ENCODE results near the gene REEP1.
"Not testable (repeated sequence)": the region's sequence is repeated elsewhere in the genome, so short reads cannot be mapped to it uniquely, and the experiment has no call there.

Gene REEP1

DNA sequence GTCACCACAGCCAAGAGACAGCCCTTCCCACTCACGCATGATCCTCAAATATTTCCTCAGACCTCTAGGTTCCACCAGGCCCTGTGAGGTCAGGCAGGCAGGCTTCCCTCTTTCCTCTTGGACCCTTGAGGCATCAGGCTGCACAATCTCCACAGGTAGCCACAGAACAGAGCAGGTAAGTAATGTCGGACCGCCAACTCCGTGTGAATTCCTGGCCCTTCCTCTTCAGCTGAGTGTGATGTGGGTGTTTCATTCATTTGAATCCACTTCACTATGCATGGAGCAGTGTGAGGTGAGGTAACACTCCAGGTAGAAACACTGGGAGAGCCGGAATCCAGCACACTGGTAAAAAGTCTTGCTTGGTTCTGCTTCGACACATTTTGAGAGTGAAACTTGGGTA, 94.2 kb downstream of the REEP1 start:
- DNase-seq: peak in 3 of 4 experiments; percentile 17 to 40 (median 22)

DNA sequence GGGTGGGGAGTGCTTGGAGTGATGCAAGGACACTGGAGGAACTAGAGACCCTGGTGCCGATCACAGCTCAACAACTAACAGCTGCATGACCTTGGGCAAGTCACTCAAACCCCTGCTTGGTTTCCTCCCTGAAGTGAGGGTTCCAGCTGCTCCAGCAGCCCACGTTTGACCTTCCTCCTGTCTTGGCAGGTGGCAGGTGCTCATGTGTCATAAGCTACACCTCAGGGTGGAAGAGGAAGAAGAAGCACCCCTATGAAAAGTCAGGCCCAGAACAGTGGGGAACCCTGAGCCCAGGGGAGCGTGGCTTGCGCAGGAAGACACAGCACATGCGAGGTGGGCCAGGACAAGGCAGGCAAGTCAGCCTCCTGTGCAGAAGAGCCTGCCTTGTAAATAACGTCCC, 95.8 kb downstream of the REEP1 start:
- DNase-seq: no peak

DNA sequence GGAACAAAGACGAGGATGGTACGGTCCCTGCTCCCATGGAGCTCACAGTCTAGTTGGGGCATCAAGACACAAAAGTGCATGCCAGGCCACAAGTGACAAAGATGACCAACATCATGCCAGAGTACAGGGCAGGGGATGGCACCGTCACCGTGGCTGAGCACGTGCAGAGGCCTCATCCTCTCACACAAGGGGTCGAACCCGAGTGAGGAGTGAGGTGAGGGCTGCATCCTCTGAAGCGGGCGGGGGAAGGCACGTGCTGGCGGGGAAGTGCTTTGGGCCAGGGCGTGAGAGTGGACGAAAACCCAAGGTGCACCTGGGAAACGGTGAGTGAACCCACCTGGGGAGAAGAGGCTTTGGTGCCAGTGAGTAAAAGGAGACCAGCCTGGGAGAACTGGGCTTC, 97.2 kb downstream of the REEP1 start:
- no peak for DNase-seq

DNA sequence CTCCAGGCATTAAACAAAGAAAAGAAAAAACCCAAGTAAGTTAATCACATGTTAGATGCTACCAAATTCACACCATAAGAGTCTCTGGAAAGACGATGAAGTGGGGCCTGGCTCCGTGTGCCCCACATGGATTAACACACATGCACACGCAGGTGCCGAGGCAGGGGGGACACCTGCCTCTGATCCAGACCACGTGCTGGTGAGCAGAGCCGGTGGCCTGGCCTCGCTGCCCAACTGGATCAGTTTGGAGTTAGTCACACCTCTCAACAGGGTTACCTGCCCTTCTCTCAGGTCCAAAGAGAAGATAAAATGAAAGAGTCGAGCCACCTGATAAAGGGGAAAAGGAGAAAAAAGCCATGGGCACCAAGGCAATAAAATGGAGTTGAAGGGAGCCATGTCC, 97.7 kb downstream of the REEP1 start:
- no peak for DNase-seq

DNA sequence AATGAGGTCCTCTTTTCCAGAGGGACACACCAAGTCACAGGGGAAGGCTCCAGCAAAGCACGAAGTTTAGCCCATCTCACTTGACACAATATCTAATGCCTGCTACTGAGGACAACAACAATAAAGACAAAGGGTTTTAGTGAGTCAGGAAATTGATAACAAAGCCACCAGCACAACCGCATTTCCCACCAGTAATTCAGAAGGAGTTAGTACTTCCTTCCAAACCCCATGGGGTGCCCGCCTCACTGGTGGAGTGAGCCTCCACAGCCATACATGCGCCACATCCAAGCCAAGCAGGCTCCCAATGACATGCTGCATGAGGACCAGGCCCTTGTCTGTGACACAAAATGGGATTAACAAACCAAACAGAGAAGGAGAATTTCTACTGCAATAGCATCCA, 98.1 kb downstream of the REEP1 start:
- DNase-seq: no peak

DNA sequence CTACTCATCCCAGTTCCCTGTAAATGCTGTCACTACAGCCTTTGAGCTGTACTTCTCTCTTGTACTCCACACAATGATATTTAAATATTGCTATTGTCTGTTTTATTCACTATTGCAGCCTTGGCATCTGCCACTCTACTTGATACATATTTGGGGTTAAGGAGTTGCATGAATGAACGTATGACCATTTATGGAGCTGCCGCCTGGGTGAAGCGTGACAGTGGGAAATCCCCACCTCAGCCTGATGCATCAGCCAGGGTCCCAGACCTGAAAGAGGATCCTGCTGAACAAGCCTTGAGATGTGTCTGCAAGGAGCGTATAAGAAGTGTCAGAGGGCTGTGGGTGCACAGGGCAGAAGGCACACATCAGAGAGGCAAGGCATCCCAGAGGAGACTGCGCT, 99.1 kb downstream of the REEP1 start:
- peak; percentile 13 to 65 (median 57) for DNase-seq

DNA sequence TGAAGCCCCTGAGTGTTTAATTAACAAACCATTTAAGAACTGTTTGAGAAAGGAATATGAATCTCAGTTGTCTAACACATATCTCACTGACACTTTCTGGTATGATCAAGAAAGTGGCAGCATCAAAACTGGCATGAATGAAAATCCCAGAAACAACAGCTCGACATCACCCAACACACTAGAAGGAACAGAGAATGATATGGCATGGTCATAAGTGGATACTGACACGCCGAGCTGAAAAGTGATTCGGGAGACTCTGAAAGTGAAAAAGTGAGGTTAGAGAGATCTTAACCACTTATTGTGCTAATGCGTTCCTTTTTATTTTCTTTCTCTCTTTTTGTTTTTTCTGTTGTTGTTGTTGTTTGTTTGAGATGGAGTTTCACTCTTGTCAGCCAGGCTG, 100.3 kb downstream of the REEP1 start:
- no peak for DNase-seq

DNA sequence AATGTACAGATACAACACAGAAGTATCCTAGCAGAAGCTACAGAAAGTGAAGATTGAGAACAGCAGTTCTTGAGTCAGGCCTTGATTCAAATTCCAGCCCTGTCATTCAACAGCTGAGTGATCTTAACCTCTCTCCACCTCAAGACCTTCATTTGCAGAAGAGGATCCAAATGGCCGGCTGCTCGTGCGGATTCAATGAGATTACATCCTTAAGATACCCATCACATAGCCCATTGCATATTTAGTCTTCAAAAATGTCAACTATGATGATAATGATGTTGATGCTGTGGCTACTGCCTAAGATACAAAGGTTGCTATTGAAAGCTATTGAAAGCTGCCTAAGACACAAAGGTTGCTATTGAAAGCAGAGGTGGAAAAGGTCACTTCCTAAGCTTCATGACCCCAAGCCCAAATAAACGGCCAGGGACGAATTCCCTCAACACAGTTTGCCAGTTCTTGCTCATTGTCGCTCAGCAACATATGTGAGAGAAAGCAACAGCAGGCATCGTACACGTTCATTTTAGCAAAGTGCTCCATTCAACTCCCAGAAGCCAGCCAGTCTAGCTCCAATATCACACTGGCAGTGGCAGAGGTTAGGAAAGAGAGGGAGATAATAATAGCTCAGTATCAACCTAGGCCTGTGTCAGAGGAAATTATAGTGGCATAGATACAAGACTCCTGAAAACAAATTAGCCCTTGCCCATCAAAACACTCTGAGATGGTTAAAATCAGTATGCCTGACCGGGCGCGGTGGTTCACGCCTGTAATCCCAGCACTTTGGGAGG, 102.0 kb downstream of the REEP1 start:
- no peak for DNase-seq

DNA sequence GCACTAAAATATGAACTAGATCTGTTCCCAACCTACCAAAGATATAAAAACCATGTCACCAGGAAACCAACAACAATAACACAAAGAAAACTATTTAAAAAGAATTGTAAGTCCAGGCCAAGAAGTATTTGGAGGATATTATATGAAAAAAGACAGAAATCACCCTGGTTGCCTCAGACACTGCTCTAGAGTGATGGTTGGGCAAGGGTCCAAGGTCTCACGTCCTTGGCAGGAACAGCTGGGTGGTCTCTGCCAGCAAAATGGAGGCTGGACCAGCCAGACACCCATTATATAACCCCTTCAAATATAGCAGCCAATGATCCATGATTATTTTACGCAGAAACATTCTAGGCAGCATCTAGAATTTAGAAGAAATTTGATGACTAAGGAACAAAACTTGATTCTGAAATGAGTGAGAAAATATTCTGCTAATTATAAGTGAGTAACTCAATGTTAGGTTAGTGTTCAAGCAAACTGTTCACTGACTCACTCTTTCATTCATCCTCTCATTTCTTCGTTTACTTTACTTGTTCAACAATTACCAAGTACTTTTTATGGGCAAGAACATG, 102.8 kb downstream of the REEP1 start:
- DNase-seq: no peak

DNA sequence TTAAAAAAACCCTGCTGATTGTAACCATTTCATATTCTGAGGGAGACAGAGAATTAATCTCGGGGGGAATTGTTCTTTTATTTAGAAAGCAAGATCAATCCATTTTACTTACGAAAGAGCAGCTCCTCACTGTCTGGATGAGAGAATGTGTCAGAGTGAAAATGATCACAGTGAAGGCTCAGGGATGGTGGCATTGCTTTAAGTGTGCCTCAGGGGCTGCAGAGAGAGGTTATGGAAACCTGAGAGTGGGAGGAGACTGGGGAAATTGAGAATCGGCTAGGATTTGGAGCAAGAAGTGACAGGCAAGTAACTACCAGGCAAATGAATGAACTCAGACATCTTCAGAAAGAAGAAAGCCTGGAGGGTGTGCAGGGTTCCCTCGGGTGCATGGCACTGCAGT, 104.0 kb downstream of the REEP1 start:
- DNase-seq: no peak

DNA sequence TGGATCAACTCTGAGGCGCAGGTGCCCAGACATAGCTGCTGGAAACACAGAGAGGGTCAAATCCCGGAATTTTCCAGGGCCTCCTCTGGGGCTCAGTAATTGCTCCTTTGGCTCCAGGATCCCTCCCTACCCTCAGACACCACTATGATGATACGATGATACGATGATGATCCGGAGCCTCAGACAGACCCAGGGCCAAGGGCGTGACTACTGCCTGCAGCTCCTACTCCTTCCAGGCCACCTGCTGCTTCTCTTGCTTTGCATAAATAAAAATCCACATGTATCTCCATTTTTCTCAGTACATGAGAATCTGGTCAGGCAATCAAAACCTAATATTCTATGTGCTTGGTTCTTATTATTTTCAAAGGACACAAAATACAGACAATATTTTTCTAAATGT, 104.5 kb downstream of the REEP1 start:
- DNase-seq: no peak

DNA sequence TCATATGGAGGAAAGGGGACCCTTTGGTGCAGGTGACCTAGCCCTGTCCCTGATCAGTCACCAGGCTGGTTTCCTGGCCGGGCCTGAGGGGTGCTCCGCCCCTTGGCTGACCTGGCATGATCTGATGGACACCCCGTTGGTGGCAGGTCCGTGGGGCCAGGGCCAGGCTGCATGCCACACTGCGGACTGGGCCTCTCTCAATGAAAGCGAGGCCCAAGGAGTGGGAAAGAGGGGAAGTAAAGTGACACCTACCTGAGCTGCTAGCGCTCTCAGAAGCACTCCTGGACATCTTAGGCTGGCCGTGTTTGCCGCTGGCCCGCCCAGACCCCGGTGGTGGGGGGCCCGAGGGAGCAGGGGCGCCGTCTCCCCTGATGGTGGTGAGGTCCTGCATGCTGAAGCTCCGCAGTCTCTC, 105.0 kb downstream of the REEP1 start:
- DNase-seq: no peak

DNA sequence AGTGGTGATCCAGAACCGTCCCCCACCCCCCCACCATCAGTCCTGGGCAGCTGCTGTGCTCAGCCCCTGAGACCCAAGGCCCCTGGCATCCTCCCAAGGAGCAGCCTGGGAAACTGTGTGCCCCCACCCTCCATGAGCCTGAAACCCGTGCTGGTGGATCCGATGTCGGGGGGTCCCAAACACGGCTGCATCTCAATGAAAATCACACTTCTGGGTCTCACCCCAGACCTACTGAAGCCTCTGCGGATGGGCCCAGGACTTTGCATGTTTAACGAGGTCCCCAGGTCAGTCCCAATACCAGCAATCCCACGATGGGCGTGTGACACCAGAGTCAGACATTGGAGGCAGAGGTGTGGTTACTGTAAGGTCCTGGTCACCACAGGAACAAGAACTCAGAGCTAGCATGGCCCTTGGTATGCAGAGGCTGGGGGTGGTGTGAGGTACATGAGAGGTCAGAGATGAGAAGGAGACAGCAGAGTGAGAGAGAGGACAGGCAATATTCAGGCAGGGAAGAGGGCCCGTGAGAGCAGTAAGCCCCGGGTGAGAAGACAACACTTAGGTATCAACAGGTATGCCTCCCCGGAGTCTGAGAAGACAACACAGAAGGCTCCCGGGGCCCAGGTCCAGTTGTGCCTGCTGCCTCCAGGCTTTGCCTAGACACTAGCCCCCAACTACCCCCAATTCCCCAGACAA, 105.6 kb downstream of the REEP1 start:
- no peak for DNase-seq

DNA sequence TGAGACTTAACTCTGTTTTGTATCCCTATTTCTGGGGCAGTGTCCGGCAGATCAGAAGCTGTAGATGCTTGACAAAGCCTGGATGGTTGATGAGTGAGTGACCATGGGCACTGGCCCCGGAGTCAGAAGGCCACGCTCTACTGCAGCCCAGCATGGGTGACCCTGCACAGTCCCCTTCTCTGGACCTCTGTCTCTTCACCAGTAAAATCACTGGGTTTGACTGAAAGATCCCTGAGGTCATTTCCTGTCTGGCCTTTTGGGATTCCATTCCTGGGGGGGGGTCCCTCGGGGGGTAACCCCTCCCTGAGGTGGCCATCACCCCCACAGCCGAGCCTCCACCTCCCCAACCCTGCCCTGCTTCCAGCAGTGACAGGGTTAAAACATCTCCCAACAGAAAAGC, 106.5 kb downstream of the REEP1 start:
- DNase-seq: no peak

DNA sequence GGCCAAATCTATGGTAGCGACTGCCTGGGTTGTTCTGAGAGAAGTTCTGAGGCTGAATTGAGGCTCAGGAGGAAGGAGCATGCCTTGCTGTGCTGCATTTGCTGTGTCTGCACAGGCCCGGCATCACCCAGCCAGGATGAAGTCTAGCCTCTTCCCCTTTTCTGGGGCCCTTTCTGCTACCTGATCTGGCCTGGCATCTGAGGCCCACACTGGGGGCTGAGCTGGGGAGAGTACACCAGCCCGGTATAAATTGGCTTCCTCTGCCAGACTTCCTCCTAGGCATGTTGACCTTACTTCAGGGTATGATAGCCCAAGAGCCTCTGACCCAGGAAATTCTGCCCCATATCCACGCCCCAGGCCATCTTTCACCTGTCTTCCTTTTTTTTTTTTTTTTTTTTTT, 108.2 kb downstream of the REEP1 start:
- DNase-seq: peak in 3 of 4 experiments; percentile 18 to 27 (median 20)

DNA sequence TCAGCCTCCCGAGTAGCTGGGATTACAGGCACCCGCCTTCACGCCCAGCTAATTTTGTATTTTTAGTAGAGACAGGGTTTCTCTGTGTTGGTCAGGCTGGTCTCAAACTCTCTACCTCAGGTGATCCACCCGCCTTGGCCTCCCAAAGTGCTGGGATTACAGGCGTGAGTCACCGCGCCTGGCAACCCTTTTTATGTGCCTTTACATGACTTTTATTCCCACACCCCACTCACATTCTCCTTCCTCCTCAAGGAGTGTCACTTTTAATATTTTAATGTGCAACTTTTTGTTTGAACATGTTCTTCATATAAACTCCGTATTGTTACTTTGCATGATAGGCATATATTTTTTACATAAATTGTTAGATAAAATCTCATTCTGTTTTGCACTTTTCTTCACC, 108.9 kb downstream of the REEP1 start:
- DNase-seq: not testable (repeated sequence)

DNA sequence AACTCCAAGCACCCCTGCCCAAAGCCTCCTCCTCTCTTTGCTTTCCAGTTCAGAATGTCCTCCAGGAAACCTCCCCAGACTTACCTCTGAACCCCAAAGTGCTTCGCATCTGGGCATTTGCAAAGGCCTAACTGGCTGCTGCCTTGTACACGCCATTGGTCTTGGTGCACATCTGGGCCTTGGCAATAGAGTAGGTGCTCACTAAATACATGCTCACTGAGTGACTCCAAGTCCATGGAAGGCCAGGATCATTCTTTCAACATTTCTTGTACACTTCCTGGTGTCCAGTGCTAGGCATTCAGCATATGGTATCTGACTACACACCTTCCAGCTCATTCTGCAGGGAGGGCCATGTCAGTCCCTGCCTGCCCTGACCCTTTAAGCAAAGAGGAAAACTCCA, 109.7 kb downstream of the REEP1 start:
- no peak for DNase-seq

DNA sequence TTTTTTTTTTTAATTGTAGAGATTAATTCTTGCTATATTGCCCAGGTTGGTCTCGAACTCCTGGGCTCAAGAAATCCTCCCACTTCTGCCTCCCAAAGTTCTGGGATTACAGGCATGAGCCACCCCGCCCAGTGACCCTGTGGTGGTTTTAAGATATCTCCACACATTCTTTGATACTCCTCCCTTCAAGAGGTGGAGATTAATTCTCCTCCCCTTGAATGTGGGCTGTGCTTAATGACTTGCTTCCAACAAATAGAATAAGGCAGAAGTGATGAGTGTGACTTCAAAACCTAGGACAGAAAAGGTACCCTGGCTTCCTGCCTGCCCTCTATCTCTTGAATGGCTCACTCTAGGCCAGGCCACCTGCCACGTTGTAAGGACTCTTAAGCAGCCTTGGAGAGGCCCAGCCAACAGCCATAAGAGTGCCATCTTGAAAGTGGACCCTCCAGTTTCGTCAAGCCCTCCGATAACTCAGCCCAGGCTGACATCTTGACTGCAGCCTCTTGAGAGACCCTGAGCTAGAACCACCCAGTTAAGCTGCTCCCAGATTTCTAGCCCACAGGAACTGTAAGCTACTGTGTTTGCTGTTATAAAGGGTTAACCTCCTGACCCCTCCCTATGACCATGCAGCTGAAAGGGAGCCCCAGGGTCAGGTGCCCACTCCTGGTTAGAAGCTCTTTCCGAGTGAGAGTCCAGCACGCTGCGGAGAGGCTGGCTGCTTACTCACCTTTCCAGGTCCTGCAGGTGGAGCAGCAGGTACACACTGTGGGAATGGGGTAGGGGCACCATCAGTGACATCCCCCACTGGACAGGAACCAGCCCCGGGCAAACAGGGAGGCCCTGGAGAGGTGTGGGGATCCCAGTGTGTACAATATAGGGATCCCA, 110.5 kb downstream of the REEP1 start:
- no peak for DNase-seq

DNA sequence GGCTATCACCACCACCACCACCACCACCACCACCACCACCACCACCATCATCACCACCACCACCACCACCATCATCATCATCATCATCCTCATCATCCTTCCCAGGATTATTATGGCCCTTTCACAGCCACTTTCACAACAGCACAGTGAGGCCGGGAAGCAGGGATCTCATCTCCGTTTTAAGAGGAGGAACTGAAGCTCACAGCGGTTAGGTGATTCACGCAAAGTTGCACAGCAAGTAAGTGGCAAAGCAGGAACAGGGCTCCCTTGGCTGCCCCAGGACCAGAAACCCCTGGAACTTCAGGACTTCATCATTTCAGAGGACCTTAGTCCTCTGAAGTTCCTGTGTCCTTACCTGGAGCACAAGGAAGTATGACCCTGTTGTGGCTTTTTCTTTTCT, 111.4 kb downstream of the REEP1 start:
- DNase-seq: peak; percentile 64 to 84 (median 78)

DNA sequence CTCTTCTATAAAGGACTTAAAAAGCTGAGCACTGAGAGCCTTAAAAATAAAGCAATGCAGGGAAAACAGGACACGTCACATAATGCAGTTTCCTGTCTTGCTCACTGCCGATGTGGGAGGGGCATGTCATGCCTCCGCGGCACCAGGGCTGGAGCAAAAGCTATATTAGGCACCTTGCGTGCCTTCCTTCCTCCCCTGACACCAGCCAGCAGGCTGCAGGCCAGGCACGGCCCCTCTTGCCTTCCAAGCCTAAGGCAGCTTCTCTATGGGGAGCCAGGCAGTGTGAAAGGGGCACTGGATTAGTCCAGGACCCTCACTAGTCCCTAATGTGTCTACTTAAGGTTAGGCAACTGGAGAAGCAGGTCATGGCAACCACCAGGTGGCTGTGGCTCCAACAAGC, 111.8 kb downstream of the REEP1 start:
- DNase-seq: peak; percentile 85 to 92 (median 90)

DNA sequence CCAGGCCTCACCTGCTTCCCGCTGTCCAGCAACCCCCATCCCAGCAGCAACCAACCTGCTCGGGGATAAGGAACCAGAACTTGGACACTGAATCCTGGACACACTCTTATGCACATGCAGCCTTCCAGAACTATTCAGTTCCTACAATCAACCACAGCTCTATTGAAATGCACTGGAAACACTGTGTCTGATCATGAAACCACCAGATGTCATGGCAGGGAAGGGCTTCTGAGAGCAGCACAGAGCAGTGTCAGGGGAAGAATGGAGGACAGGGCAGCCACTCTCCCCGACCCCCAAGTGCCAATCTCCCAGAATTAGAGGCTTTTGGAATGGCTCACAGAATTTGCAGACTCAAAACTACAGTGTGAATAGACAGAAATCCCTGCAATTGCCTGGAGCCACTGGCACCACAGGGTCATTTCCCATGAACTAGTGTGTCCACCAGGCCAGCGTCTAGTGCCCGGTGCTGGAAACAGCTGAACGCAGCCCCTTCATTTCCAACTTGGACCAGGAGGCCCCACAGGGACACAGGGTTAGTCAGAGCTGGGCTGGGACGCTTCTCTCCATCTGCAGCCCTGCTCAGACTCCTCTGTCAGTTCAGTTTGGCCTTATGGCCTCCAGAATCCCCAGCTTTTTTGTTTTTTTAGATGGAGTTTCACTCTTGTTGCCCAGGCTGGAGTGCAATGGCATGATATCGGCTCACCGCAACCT, 112.6 kb downstream of the REEP1 start:
- DNase-seq: no peak

DNA sequence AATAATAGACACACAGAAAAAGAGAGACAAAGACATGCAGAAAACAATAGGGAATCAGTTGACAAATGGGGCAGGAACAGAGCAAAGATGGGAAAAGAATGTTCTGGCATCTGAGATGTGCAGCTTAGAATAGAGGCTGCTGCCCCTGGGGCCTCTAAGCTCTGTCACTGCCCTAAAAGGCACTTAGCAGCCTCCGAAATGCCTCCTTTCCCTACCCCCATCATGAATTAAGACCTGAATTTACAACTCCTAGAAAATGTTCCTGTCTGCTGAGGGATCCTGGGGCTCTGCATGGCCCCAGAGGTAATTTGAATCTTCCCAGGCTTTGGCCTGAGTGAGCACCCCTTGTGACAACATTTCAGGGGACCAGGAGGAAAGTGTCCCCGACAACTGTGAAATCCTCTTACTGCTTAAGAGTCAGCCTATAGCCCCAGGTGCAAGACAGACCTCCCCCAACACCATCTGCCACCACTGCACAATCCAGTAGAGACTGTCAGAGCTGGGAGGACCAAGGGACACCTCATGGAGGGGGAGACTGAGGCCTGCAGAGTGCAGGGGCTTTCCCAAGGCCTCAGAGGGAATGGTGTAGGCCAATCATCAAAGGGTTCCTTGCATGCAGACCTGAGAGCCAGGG, 113.4 kb downstream of the REEP1 start:
- DNase-seq: no peak
